Left renal pelvis (tissue), 4 donors: Measurements from ENCODE around the gene SLC30A7. TPM values are rescaled to one million over a fixed set of nuclear protein-coding genes. Genes with fewer than 3 reads are reported as not detected.

Source experiments
- DNase-seq, 4 donors: peaks; one replicate each; pipeline ENCODE4 v3.0.0-alpha.2; 2013; ENCODE audit warnings: low read depth in 4 of 4, low spot score in 3 of 4
- polyA plus RNA-seq, 4 donors: library from polyadenylated mRNA; unstranded; fragments of 120-200 nt; gene quantifications; one replicate each; pipeline ENCODE4 v1.2.1, GENCODE V29; 2013; ENCODE audit not compliant: insufficient read length in 4 of 4

The SLC30A7 gene
- polyA plus RNA-seq, 4 donors, result 16.9 to 18.6 (median 18.2) TPM

DNA sequence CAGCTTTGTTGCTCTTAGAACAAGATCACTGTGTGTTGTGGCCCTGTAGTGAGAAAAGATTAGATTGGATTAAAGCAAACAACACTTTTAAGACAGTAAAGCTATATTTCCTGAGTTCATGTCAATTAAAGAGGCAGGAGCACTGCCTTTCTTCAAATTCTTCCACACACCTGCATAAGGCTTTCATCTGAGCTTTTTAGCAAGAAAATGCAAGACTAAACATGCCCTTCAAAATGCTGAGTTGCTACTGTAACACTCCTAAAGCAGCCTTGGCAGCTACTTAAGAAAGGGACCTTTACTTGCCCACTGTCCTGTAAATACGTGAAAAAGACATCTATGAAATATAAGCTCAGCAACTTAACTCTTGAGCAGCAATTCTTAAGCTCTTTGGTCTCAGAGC lies 117.9 kb downstream of the SLC30A7 start:
- no peak for DNase-seq

DNA sequence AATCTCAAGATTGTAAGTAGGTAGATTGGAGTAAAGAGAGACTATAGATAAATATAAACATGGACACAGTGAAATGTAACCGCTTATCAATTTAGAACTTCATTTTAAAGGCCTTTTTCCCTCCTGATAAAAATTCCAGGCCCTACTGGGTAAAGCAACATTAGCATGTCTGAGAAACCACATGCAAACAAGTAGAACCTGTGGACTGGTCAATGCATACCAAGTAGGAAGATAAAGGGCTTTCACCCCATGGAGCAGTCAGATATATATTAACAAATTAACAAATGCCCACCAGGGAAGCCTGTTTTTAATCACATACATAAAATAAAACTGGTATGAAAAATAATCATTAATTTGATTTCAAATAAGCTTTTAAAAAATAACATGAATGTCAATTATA lies 121.6 kb downstream of the SLC30A7 start:
- no peak for DNase-seq

- DNase-seq, result no peak
Observed at GRCh38 chr1:101022294-101022693, 126.4 kb downstream of the SLC30A7 start.

DNA sequence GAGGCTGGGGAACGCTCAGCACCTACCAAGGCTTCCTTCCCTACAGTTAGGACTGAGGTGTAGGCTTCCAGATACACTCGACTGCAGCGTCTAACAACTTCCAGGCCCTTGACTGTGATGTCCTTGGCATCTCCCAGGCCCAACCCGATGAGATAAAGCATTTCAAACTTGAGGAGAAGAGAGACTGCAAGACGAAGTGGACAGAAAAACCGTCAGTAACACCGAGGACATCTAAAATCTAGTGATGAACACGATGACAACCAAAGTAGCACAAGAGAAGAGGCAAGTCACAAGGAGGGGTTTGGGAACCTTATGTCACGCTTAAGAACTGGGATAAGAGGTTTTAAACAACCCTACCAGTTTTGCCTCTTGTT lies 129.4 kb downstream of the SLC30A7 start:
- DNase-seq, result peak in 2 of 4 donors; percentile 21 to 26

DNA sequence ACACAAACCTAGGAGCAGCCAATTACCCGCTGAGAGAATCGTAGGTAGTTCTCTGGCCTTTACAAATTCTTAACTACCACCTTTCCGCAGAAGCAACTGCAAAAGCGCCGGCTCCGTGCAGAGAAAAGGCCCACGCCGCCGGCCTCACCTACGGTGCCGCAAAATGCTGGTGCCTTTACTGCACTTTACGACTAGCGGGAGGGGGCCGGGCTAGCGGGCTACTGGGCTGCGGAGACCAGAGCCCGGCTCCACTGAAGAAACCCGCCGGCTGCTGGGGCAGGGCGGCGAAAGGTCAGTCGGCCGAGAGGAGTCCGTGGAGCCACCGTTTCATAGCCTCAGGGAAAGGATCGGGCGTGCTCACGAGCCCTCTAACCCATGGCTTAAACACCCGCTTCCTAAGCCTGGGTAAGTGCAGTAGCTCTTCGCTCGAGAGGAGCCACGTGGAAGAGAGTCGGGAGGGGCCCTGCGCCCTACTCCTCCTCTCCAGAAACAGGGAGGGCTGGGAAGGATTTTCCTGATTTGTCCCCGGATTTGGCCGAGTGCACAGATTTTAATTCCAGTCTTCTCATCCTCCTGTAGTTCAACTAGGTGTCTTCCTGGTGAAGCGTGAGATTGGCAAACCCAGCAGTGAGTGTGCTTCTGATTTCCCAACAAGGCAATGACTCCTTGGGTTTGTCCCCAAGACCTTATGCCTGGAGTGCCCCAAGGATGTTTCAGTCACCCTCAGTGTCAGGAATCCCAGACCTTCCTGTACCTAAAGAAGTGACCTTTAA lies 130.0 kb downstream of the SLC30A7 start, which contains the start of gene DPH5:
Gene DPH5, minus strand, starts transcription at position 128 of the 773 bp plus-strand sequence. CDS start 341 bp downstream, outside the sequence.
- DNase-seq, result peak; percentile 71 to 81 (median 76)

DNA sequence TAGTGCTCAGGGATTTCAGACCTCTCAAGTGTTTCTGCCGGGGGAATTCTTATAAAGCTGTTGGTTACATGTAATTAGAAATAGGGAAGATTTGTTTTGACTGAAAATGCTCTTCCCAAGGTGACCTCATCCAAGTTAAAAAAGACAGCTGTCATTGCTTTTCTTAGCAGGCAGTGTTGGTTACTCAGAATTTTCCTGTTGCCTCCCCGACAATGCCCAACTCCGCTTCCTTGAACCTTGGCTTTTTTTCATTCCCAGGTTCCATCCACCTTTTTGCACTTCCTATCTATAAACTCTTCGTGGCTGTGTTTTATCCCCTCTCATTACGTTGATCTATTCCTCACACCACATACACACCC lies 130.5 kb downstream of the SLC30A7 start:
- DNase-seq, result no peak

DNA sequence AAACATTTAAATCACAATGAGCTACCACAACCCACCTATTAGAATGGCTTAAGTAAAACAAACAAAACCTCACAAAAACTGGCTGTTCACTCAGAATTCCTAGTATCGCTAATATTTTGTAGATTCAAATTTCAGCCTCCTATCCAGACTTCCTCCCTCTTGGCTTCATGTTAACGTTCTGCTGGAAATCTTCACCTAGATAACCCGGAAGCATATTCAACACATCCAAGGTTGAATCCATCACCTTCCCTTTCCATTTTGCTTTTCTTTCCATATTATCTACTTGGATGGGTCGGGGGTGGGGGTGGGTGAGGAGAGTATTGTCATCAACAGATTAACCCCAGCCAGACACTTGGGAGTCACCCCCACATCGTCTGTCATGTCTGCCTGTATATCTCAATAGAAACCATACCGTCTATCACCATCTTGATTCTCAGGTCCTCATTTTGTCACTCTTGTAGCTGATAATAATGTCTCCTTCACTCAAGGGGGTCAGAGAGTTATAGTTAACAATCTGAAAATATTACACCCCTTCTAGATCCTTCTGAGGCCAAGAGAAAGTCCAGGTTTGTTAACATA lies 131.4 kb downstream of the SLC30A7 start:
- DNase-seq, result no peak

DNA sequence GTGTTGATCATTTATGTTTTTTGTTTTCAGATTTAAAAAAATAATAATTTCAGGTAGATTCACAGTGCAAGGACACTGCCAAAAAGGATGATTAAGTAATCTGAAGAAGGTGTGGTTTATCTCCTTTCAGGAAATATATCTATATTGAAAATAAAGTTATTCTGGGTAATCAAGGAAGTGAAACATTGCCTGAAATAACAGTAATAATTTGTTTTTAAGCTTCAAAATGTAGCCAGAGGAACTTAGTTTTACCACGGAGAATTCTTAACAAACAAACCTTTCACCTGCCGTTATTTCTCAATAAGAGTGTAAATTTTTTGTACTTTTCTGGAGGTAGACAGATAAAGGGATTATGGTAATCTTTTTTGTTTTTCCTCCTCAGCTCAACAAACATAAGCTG lies 132.6 kb downstream of the SLC30A7 start:
- DNase-seq, result no peak

- DNase-seq, result no peak
Observed at GRCh38 chr1:101029184-101029583, 133.3 kb downstream of the SLC30A7 start.

DNA sequence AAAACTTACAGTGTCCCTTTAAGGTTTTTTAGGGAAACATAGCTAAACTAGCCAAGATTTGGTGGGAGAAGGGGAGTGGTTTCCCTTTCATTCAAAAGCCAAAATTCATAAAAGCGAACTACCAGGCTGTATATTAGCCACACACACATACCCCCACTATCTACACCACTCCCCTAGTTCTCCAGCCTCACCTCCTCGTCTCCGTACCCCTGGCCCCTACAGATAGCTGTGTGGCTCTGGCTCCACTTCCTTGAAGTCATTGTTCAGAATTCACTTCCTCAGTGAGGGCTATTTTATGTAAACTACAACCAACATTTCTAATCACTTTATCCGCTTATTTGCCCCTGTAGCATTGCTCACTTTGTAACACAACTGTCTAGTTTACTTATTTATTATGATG lies 135.0 kb downstream of the SLC30A7 start:
- DNase-seq, result no peak

Other genes with a start within 250 kb of the SLC30A7 start
- gene VCAM1, start 176.3 kb upstream of the SLC30A7 start, polyA plus RNA-seq, result 10 to 100 TPM; 27.9 to 96.5 (median 47.5) TPM
- 10 to 100 TPM; 63.1 to 96.4 (median 69.3) TPM for gene EXTL2, start 1.2 kb upstream of the SLC30A7 start, polyA plus RNA-seq
- 10 to 100 TPM; 53.8 to 65.8 (median 61.5) TPM for gene DPH5, start 129.7 kb downstream of the SLC30A7 start, polyA plus RNA-seq